ENCODE results near the gene FGF5.
"Not testable (repeated sequence)": the region's sequence is repeated elsewhere in the genome, so short reads cannot be mapped to it uniquely, and the experiment has no call there.

The FGF5 gene

GRCh38 chr4:80239480-80240150 lies 26.8 kb upstream of the FGF5 start:
- Histone ChIP-seq H3K27me3 (replicated peaks in 2 of 5; ENCODE audit: control insufficient read depth in 4 of 5, insufficient read depth in 5 of 5, low read length in 4 of 5) (no peaks in the 10 kb centered on the region), H3K27ac (ENCODE audit: insufficient read depth in 1 of 2, low read depth in 1 of 2, low read length in 2 of 2, poor library complexity in 1 of 2, severe bottlenecking in 2 of 2) (no peak overlapping the region), H3K9me3 (ENCODE audit: control extremely low read depth in 1 of 5, control insufficient read depth in 4 of 5, insufficient read depth in 2 of 5, low read depth in 1 of 5, low read length in 4 of 5) (no peaks in the 10 kb centered on the region), H3K36me3 (ENCODE audit: control insufficient read depth in 4 of 4, insufficient read depth in 4 of 4, low read length in 3 of 4) (no peaks in the 10 kb centered on the region), H3K4me1 (ENCODE audit: control extremely low read depth in 1 of 4, control insufficient read depth in 4 of 4, insufficient read depth in 4 of 4, low read length in 3 of 4) (no peaks in the 10 kb centered on the region), H3K4me3 (ENCODE audit: control insufficient read depth in 1 of 7, extremely low read depth in 1 of 7, insufficient read depth in 4 of 7, low read depth in 2 of 7, low read length in 6 of 7) (no peak overlapping the region)
- ChIA-PET CTCF (interaction anchor here (1.3 kb wide), 1 partner anchor 24 kb away, joined by 3 read pairs; no protein-coding TSS in a partner anchor), POLR2A (no interaction called here)
- DNase-seq: no peak
- WGBS (ENCODE audit: insufficient coverage): 100% methylated on average over 3 of the region's 3 CpGs

- no peaks in the 10 kb centered on the region for H3K4me1 ChIP-seq (ENCODE audit: control extremely low read depth in 1 of 4, control insufficient read depth in 4 of 4, insufficient read depth in 4 of 4, low read length in 3 of 4)
- H3K9me3 ChIP-seq (ENCODE audit: control extremely low read depth in 1 of 5, control insufficient read depth in 4 of 5, insufficient read depth in 2 of 5, low read depth in 1 of 5, low read length in 4 of 5): no peaks in the 10 kb centered on the region
- ChIA-PET POLR2A (no interaction called here), CTCF (interaction anchor here (1.3 kb wide), 1 partner anchor 25 kb away, joined by 3 read pairs; no protein-coding TSS in a partner anchor)
- no peak overlapping the region for H3K27ac ChIP-seq (ENCODE audit: insufficient read depth in 1 of 2, low read depth in 1 of 2, low read length in 2 of 2, poor library complexity in 1 of 2, severe bottlenecking in 2 of 2)
- no peaks in the 10 kb centered on the region for H3K27me3 ChIP-seq (replicated peaks in 2 of 5; ENCODE audit: control insufficient read depth in 4 of 5, insufficient read depth in 5 of 5, low read length in 4 of 5)
- no peak overlapping the region for H3K4me3 ChIP-seq (ENCODE audit: control insufficient read depth in 1 of 7, extremely low read depth in 1 of 7, insufficient read depth in 4 of 7, low read depth in 2 of 7, low read length in 6 of 7)
- H3K36me3 ChIP-seq (ENCODE audit: control insufficient read depth in 4 of 4, insufficient read depth in 4 of 4, low read length in 3 of 4): no peaks in the 10 kb centered on the region
- no peak for DNase-seq
These were observed 25.5 kb upstream of the FGF5 start for GRCh38 chr4:80240976-80241375.

GRCh38 chr4:80243274-80244018 lies 23.0 kb upstream of the FGF5 start:
- no peaks in the 10 kb centered on the region for H3K36me3 ChIP-seq (ENCODE audit: control insufficient read depth in 4 of 4, insufficient read depth in 4 of 4, low read length in 3 of 4)

GRCh38 chr4:80247484-80247883 lies 19.0 kb upstream of the FGF5 start:
- H3K4me1 ChIP-seq (ENCODE audit: control extremely low read depth in 1 of 4, control insufficient read depth in 4 of 4, insufficient read depth in 4 of 4, low read length in 3 of 4); H3K36me3 ChIP-seq (ENCODE audit: control insufficient read depth in 4 of 4, insufficient read depth in 4 of 4, low read length in 3 of 4); H3K27ac ChIP-seq (ENCODE audit: insufficient read depth in 1 of 2, low read depth in 1 of 2, low read length in 2 of 2, poor library complexity in 1 of 2, severe bottlenecking in 2 of 2); H3K27me3 ChIP-seq (replicated peaks in 2 of 5; ENCODE audit: control insufficient read depth in 4 of 5, insufficient read depth in 5 of 5, low read length in 4 of 5); DNase-seq; POLR2A ChIA-PET; H3K9me3 ChIP-seq (ENCODE audit: control extremely low read depth in 1 of 5, control insufficient read depth in 4 of 5, insufficient read depth in 2 of 5, low read depth in 1 of 5, low read length in 4 of 5); H3K4me3 ChIP-seq (ENCODE audit: control insufficient read depth in 1 of 7, extremely low read depth in 1 of 7, insufficient read depth in 4 of 7, low read depth in 2 of 7, low read length in 6 of 7): not testable (repeated sequence)
- no CpG with 5 or more reads among the region's 1 CpG for WGBS (ENCODE audit: insufficient coverage)
- CTCF ChIA-PET: interaction anchor here (0.9 kb wide), 1 partner anchor 35 kb away, joined by 3 read pairs; no protein-coding TSS in a partner anchor

More at GRCh38 chr4:80243274-80244018, 23.0 kb upstream of the FGF5 start:
- ChIA-PET CTCF (interaction anchor here (1.1 kb wide), 1 partner anchor 10 kb away, joined by 3 read pairs; no protein-coding TSS in a partner anchor), POLR2A (no interaction called here)
- Histone ChIP-seq H3K4me3 (ENCODE audit: control insufficient read depth in 1 of 7, extremely low read depth in 1 of 7, insufficient read depth in 4 of 7, low read depth in 2 of 7, low read length in 6 of 7) (no peak overlapping the region), H3K4me1 (ENCODE audit: control extremely low read depth in 1 of 4, control insufficient read depth in 4 of 4, insufficient read depth in 4 of 4, low read length in 3 of 4) (no peaks in the 10 kb centered on the region), H3K9me3 (ENCODE audit: control extremely low read depth in 1 of 5, control insufficient read depth in 4 of 5, insufficient read depth in 2 of 5, low read depth in 1 of 5, low read length in 4 of 5) (no peaks in the 10 kb centered on the region), H3K27me3 (replicated peaks in 2 of 5; ENCODE audit: control insufficient read depth in 4 of 5, insufficient read depth in 5 of 5, low read length in 4 of 5) (no peaks in the 10 kb centered on the region), H3K27ac (ENCODE audit: insufficient read depth in 1 of 2, low read depth in 1 of 2, low read length in 2 of 2, poor library complexity in 1 of 2, severe bottlenecking in 2 of 2) (no peak overlapping the region)
- 86% methylated on average over 4 of the region's 6 CpGs for WGBS (ENCODE audit: insufficient coverage)
- no peak for DNase-seq

- no peak overlapping the region for H3K27ac ChIP-seq (ENCODE audit: insufficient read depth in 1 of 2, low read depth in 1 of 2, low read length in 2 of 2, poor library complexity in 1 of 2, severe bottlenecking in 2 of 2)
- POLR2A ChIA-PET: no interaction called here
- 80% methylated on average over 1 of the region's 1 CpG for WGBS (ENCODE audit: insufficient coverage)
- no peak for DNase-seq
- H3K4me1 ChIP-seq (ENCODE audit: control extremely low read depth in 1 of 4, control insufficient read depth in 4 of 4, insufficient read depth in 4 of 4, low read length in 3 of 4): peaks cover 0 to 4% (median under 1%) of the 10 kb centered on the region in 4 experiments
- H3K36me3 ChIP-seq (ENCODE audit: control insufficient read depth in 4 of 4, insufficient read depth in 4 of 4, low read length in 3 of 4): no peaks in the 10 kb centered on the region
- no peaks in the 10 kb centered on the region for H3K27me3 ChIP-seq (replicated peaks in 2 of 5; ENCODE audit: control insufficient read depth in 4 of 5, insufficient read depth in 5 of 5, low read length in 4 of 5)
- no peak overlapping the region for H3K4me3 ChIP-seq (ENCODE audit: control insufficient read depth in 1 of 7, extremely low read depth in 1 of 7, insufficient read depth in 4 of 7, low read depth in 2 of 7, low read length in 6 of 7)
- CTCF ChIA-PET: no interaction called here
- H3K9me3 ChIP-seq (ENCODE audit: control extremely low read depth in 1 of 5, control insufficient read depth in 4 of 5, insufficient read depth in 2 of 5, low read depth in 1 of 5, low read length in 4 of 5): no peaks in the 10 kb centered on the region
These were observed 17.3 kb upstream of the FGF5 start for GRCh38 chr4:80249144-80249543.

- H3K4me1 ChIP-seq (ENCODE audit: control extremely low read depth in 1 of 4, control insufficient read depth in 4 of 4, insufficient read depth in 4 of 4, low read length in 3 of 4): peaks cover 0 to 4% (median under 1%) of the 10 kb centered on the region in 4 experiments
- no peak overlapping the region for H3K4me3 ChIP-seq (ENCODE audit: control insufficient read depth in 1 of 7, extremely low read depth in 1 of 7, insufficient read depth in 4 of 7, low read depth in 2 of 7, low read length in 6 of 7)
- DNase-seq: peak in 1 of 3 donors; percentile 58
- peaks cover 0 to 17% (median 0%) of the 10 kb centered on the region in 5 experiments for H3K27me3 ChIP-seq (replicated peaks in 2 of 5; ENCODE audit: control insufficient read depth in 4 of 5, insufficient read depth in 5 of 5, low read length in 4 of 5)
- ChIA-PET POLR2A (no interaction called here), CTCF (no interaction called here)
- no peaks in the 10 kb centered on the region for H3K36me3 ChIP-seq (ENCODE audit: control insufficient read depth in 4 of 4, insufficient read depth in 4 of 4, low read length in 3 of 4)
- no peak overlapping the region for H3K27ac ChIP-seq (ENCODE audit: insufficient read depth in 1 of 2, low read depth in 1 of 2, low read length in 2 of 2, poor library complexity in 1 of 2, severe bottlenecking in 2 of 2)
- H3K9me3 ChIP-seq (ENCODE audit: control extremely low read depth in 1 of 5, control insufficient read depth in 4 of 5, insufficient read depth in 2 of 5, low read depth in 1 of 5, low read length in 4 of 5): no peaks in the 10 kb centered on the region
These were observed 14.0 kb upstream of the FGF5 start for GRCh38 chr4:80252427-80252826.

- H3K4me1 ChIP-seq (ENCODE audit: control extremely low read depth in 1 of 4, control insufficient read depth in 4 of 4, insufficient read depth in 4 of 4, low read length in 3 of 4): peaks cover 0 to 4% (median under 1%) of the 10 kb centered on the region in 4 experiments
- no peak overlapping the region for H3K4me3 ChIP-seq (ENCODE audit: control insufficient read depth in 1 of 7, extremely low read depth in 1 of 7, insufficient read depth in 4 of 7, low read depth in 2 of 7, low read length in 6 of 7)
- peaks cover 0 to 23% (median 0%) of the 10 kb centered on the region in 5 experiments for H3K27me3 ChIP-seq (replicated peaks in 2 of 5; ENCODE audit: control insufficient read depth in 4 of 5, insufficient read depth in 5 of 5, low read length in 4 of 5)
- CTCF ChIA-PET: no interaction called here
- POLR2A ChIA-PET: no interaction called here
- no peak for DNase-seq
- no peaks in the 10 kb centered on the region for H3K9me3 ChIP-seq (ENCODE audit: control extremely low read depth in 1 of 5, control insufficient read depth in 4 of 5, insufficient read depth in 2 of 5, low read depth in 1 of 5, low read length in 4 of 5)
- H3K27ac ChIP-seq (ENCODE audit: insufficient read depth in 1 of 2, low read depth in 1 of 2, low read length in 2 of 2, poor library complexity in 1 of 2, severe bottlenecking in 2 of 2): no peak overlapping the region
- H3K36me3 ChIP-seq (ENCODE audit: control insufficient read depth in 4 of 4, insufficient read depth in 4 of 4, low read length in 3 of 4): no peaks in the 10 kb centered on the region
These were observed 13.5 kb upstream of the FGF5 start for GRCh38 chr4:80252953-80253352.

Measured in common myeloid progenitor, CD34-positive (primary cell).